ELF-1 (cell line): ENCODE data around the gene MPHOSPH6.
"Not testable (repeated sequence)": the region's sequence is repeated elsewhere in the genome, so short reads cannot be mapped to it uniquely, and the experiment has no call there.

ENCODE experiments used
- DNase-seq: peaks from one replicate; pipeline ENCODE4 v3.0.0-alpha.2; 2016; ENCODE audit warnings: low read depth, low spot score

MPHOSPH6 gene

GRCh38 chr16:82118749-82119148, 51.3 kb downstream of the MPHOSPH6 start:
- DNase-seq, result no peak

GRCh38 chr16:82116535-82116934, 53.5 kb downstream of the MPHOSPH6 start:
- no peak for DNase-seq

- DNase-seq, result no peak
These were observed 56.3 kb downstream of the MPHOSPH6 start for GRCh38 chr16:82113741-82114140.

GRCh38 chr16:82111944-82112343, 58.1 kb downstream of the MPHOSPH6 start:
- no peak for DNase-seq

GRCh38 chr16:82109266-82109665, 60.8 kb downstream of the MPHOSPH6 start:
- not testable (repeated sequence) for DNase-seq

- no peak for DNase-seq
These were observed 61.2 kb downstream of the MPHOSPH6 start for GRCh38 chr16:82108774-82109173.

GRCh38 chr16:82108100-82108499, 61.9 kb downstream of the MPHOSPH6 start:
- no peak for DNase-seq

GRCh38 chr16:82105107-82105506, 64.9 kb downstream of the MPHOSPH6 start:
- no peak for DNase-seq
